ENCODE results near the gene CAPG.

DNA sequence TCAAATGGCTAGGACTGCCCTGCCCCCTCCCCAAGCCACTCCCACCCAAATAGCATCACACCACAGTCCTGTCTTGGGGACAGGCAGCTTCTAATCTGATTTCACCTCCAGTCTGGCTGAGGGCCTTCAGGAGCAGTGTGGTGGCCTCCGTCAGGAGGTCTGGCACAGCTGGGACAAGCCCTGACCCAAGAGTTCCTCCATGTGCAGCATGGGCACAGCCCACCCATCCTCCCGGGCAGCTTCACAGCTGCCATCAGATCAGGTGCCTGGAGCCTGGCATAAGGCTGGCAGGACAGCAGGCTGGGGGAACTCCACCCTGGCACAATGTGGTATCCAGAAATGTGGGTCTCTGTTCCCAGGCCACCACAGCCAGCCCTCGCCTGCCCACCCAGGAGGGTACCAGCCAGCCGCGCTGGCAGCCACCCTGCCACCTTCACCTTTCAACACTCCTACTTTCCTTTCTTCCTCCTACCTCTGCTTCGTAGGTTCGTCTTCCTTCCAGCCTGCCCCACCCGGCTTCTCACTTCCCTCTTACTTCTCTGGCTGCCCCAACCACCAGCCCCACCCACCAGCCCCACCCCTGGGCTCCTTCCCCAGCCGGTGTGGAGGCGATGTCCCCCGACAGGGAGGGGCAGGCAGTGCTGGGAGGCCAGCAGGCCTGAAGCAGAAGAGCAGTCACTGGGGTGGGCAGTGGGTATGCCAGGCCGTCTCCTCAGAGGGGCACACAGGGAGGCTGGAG lies at the start of gene CAPG:
- TF ChIP-seq POLR2A (IDR thresholded peaks at IDR 0.05) (no peak), POLR2AphosphoS5 (IDR thresholded peaks at IDR 0.05) (no peak)
- TF ChIP-seq, protein P1, sequence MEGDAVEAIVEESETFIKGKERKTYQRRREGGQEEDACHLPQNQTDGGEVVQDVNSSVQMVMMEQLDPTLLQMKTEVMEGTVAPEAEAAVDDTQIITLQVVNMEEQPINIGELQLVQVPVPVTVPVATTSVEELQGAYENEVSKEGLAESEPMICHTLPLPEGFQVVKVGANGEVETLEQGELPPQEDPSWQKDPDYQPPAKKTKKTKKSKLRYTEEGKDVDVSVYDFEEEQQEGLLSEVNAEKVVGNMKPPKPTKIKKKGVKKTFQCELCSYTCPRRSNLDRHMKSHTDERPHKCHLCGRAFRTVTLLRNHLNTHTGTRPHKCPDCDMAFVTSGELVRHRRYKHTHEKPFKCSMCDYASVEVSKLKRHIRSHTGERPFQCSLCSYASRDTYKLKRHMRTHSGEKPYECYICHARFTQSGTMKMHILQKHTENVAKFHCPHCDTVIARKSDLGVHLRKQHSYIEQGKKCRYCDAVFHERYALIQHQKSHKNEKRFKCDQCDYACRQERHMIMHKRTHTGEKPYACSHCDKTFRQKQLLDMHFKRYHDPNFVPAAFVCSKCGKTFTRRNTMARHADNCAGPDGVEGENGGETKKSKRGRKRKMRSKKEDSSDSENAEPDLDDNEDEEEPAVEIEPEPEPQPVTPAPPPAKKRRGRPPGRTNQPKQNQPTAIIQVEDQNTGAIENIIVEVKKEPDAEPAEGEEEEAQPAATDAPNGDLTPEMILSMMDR (IDR thresholded peaks at IDR 0.05), result no peak

Measured in sigmoid colon (tissue), 4 donors.